Erythroblast (primary cell): Measurements from ENCODE around the gene ZNF362.

ENCODE experiments used
- GATA1 ChIP-seq: IDR thresholded peaks from 2 replicates; pipeline ENCODE4 v1.6.1; 2011; ENCODE audit warnings: low read depth, mild to moderate bottlenecking, control low read depth, low read length, moderate library complexity
- POLR2A ChIP-seq: IDR thresholded peaks from 2 replicates; pipeline ENCODE4 v1.6.1; 2011; ENCODE audit warnings: mild to moderate bottlenecking, low read length

GRCh38 chr1:33343539-33343938, 87.2 kb downstream of the ZNF362 start:
- no peak for TF ChIP-seq POLR2A
- no peak for TF ChIP-seq GATA1
